GM12874 (cell line): ENCODE data around the gene SMYD5.
A peak's percentile ranks its signal among the peaks of the same experiment; 100 is the strongest.

ENCODE experiments used
- CTCF ChIP-seq: IDR thresholded peaks from 2 replicates; pipeline ENCODE4 v1.5.1; 2011; ENCODE audit warnings: low read depth, mild to moderate bottlenecking, control low read depth, low read length, moderate library complexity; ENCODE audit not compliant: insufficient read depth

SMYD5 gene

GRCh38 chr2:73176881-73177644, 37.0 kb upstream of the SMYD5 start:
- peak; percentile 98 for TF ChIP-seq CTCF

GRCh38 chr2:73177645-73178255, 36.3 kb upstream of the SMYD5 start:
- no peak for TF ChIP-seq CTCF

- TF ChIP-seq CTCF = no peak
Observed at GRCh38 chr2:73185965-73186364, 28.1 kb upstream of the SMYD5 start.

GRCh38 chr2:73187549-73187948, 26.5 kb upstream of the SMYD5 start:
- TF ChIP-seq CTCF = no peak

GRCh38 chr2:73197579-73197978, 16.5 kb upstream of the SMYD5 start:
- no peak for TF ChIP-seq CTCF

- no peak for TF ChIP-seq CTCF
Observed at GRCh38 chr2:73202156-73203054, 11.6 kb upstream of the SMYD5 start, which contains the start of gene NOTO. TSS of gene NOTO (plus strand) at chr2:73202574. CDS start at chr2:73202667, 93 bp downstream.
